SK-N-SH treated with all-trans-retinoic acid at 6 μM for 48 hours (cell line): ENCODE results near the gene DNAH3.
"Not testable (repeated sequence)": the region's sequence is repeated elsewhere in the genome, so short reads cannot be mapped to it uniquely, and the experiment has no call there.

Experiments
- ARNTL ChIP-seq: fragments of 450-650 bp; formaldehyde crosslinking; IDR thresholded peaks from 2 replicates; pipeline ENCODE4 v1.5.0; 2020; ENCODE audit warnings: low read depth, mild to moderate bottlenecking, moderate library complexity, borderline replicate concordance
- ESRRG ChIP-seq: fragments of 250-450 bp; sonication (Bioruptor Pico); IDR thresholded peaks from 2 replicates; pipeline ENCODE4 v1.6.1; 2021; ENCODE audit warnings: mild to moderate bottlenecking
- ISL1 ChIP-seq: fragments of 250-450 bp; sonication (Bioruptor Pico); IDR thresholded peaks from 2 replicates; pipeline ENCODE4 v2.1.2; 2022; ENCODE audit warnings: mild to moderate bottlenecking, moderate library complexity
- RARB ChIP-seq: fragments of 250-450 bp; sonication (Bioruptor Pico); IDR thresholded peaks from 2 replicates; pipeline ENCODE4 v1.8.0; 2021; ENCODE audit warnings: mild to moderate bottlenecking, moderate library complexity
- SNAI2 ChIP-seq: fragments of 250-450 bp; sonication (Bioruptor Pico); IDR thresholded peaks from 2 replicates; pipeline ENCODE4 v1.5.0; 2020; ENCODE audit warnings: mild to moderate bottlenecking, moderate library complexity
- TCF4 ChIP-seq: fragments of 250-450 bp; sonication (Bioruptor Pico); IDR thresholded peaks from 2 replicates; pipeline ENCODE4 v1.8.0; 2021; ENCODE audit warnings: mild to moderate bottlenecking, moderate library complexity, borderline replicate concordance
- TOX ChIP-seq: fragments of 250-450 bp; sonication (Bioruptor Pico); IDR thresholded peaks from 2 replicates; pipeline ENCODE4 v1.8.0; 2021; ENCODE audit warnings: mild to moderate bottlenecking, moderate library complexity, borderline replicate concordance
- ZC3H10 ChIP-seq: fragments of 250-450 bp; sonication (Bioruptor Pico); IDR thresholded peaks from 2 replicates; pipeline ENCODE4 v1.5.1; 2021; ENCODE audit warnings: mild to moderate bottlenecking, moderate library complexity
- ZFP3 ChIP-seq: fragments of 250-450 bp; sonication (Bioruptor Pico); IDR thresholded peaks from 2 replicates; pipeline ENCODE4 v1.5.0; 2020; ENCODE audit warnings: mild to moderate bottlenecking, moderate library complexity
- ZFP30 ChIP-seq: fragments of 450-650 bp; formaldehyde crosslinking; IDR thresholded peaks from 2 replicates; pipeline ENCODE4 v1.5.0; 2022; ENCODE audit warnings: mild to moderate bottlenecking, moderate library complexity
- ZNF565 ChIP-seq: fragments of 450-650 bp; formaldehyde crosslinking; conservative IDR thresholded peaks from 2 replicates; pipeline ENCODE4 v1.5.0; 2020; ENCODE audit warnings: low read depth, mild to moderate bottlenecking, moderate library complexity
- TF ChIP-seq, protein P1 (sequence below): fragments of 250-450 bp; sonication (Bioruptor Pico); IDR thresholded peaks from 2 replicates; pipeline ENCODE4 v1.5.1; 2021; ENCODE audit warnings: mild to moderate bottlenecking, moderate library complexity
- TF ChIP-seq, protein P2 (sequence below): fragments of 250-450 bp; sonication (Bioruptor Pico); IDR thresholded peaks from 2 replicates; pipeline ENCODE4 v1.8.0; 2021; ENCODE audit warnings: low read depth, mild to moderate bottlenecking, moderate library complexity, borderline replicate concordance
- TF ChIP-seq, protein P3 (sequence below): fragments of 250-450 bp; sonication (Bioruptor Pico); IDR thresholded peaks from 2 replicates; pipeline ENCODE4 v1.8.0; 2020; ENCODE audit warnings: mild to moderate bottlenecking, moderate library complexity, borderline replicate concordance

DNA sequence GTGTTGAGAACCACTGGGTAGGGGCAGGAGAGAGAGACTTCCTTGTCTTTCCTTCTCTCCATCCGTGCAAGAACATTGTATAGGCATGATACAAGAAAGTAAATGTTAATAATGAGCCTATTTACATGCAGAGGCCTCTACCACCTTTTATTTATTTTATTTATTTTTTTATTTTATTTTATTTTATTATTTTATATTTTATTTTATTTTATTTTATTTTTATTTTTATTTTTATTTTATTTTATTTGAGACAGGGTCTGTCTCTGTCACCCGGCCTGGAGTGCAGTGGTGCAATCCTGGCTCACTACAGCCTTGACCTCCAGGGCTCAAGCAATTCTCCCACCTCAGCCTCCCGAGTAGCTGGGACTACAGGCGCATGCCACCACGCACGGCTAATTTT lies 87.3 kb downstream of the DNAH3 start:
- TF ChIP-seq TOX; SNAI2 (CRISPR knock-in tag); ZFP3 (CRISPR knock-in tag); TCF4 (CRISPR knock-in tag); ISL1 (CRISPR knock-in tag); RARB (CRISPR knock-in tag); ARNTL; ZNF565 (CRISPR knock-in tag); ESRRG; ZFP30 (CRISPR knock-in tag); ZC3H10: not testable (repeated sequence)
- TF ChIP-seq, protein P1, sequence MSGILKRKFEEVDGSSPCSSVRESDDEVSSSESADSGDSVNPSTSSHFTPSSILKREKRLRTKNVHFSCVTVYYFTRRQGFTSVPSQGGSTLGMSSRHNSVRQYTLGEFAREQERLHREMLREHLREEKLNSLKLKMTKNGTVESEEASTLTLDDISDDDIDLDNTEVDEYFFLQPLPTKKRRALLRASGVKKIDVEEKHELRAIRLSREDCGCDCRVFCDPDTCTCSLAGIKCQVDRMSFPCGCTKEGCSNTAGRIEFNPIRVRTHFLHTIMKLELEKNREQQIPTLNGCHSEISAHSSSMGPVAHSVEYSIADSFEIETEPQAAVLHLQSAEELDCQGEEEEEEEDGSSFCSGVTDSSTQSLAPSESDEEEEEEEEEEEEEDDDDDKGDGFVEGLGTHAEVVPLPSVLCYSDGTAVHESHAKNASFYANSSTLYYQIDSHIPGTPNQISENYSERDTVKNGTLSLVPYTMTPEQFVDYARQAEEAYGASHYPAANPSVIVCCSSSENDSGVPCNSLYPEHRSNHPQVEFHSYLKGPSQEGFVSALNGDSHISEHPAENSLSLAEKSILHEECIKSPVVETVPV (CRISPR knock-in tag), result not testable (repeated sequence)
- TF ChIP-seq, protein P2, sequence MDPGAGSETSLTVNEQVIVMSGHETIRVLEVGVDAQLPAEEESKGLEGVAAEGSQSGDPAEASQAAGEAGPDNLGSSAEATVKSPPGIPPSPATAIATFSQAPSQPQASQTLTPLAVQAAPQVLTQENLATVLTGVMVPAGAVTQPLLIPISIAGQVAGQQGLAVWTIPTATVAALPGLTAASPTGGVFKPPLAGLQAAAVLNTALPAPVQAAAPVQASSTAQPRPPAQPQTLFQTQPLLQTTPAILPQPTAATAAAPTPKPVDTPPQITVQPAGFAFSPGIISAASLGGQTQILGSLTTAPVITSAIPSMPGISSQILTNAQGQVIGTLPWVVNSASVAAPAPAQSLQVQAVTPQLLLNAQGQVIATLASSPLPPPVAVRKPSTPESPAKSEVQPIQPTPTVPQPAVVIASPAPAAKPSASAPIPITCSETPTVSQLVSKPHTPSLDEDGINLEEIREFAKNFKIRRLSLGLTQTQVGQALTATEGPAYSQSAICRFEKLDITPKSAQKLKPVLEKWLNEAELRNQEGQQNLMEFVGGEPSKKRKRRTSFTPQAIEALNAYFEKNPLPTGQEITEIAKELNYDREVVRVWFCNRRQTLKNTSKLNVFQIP (CRISPR knock-in tag), result not testable (repeated sequence)
- TF ChIP-seq, protein P3, sequence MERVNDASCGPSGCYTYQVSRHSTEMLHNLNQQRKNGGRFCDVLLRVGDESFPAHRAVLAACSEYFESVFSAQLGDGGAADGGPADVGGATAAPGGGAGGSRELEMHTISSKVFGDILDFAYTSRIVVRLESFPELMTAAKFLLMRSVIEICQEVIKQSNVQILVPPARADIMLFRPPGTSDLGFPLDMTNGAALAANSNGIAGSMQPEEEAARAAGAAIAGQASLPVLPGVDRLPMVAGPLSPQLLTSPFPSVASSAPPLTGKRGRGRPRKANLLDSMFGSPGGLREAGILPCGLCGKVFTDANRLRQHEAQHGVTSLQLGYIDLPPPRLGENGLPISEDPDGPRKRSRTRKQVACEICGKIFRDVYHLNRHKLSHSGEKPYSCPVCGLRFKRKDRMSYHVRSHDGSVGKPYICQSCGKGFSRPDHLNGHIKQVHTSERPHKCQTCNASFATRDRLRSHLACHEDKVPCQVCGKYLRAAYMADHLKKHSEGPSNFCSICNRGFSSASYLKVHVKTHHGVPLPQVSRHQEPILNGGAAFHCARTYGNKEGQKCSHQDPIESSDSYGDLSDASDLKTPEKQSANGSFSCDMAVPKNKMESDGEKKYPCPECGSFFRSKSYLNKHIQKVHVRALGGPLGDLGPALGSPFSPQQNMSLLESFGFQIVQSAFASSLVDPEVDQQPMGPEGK (CRISPR knock-in tag), result not testable (repeated sequence)
